Neuronal stem cell (in vitro differentiated cells): ENCODE data around the gene CHST11. TPM values are rescaled to one million over a fixed set of nuclear protein-coding genes. Genes with fewer than 3 reads are reported as not detected.

Experiments used
- DNase-seq: peaks from one replicate; pipeline ENCODE4 v3.0.0-alpha.2; 2013; ENCODE audit warnings: low spot score
- H2AFZ ChIP-seq: one replicate; pipeline ENCODE4 v1.6.1; 2013; ENCODE audit warnings: mild to moderate bottlenecking, low read length, inconsistent platforms
- H2AK5ac ChIP-seq: 2 replicates; pipeline ENCODE4 v1.6.1; 2013; ENCODE audit warnings: low read depth, mild to moderate bottlenecking, inconsistent platforms, low read length, moderate library complexity, mixed read lengths
- H2BK120ac ChIP-seq: 2 replicates; pipeline ENCODE4 v1.6.1; 2013; ENCODE audit warnings: low read depth, mild to moderate bottlenecking, inconsistent platforms, low read length, moderate library complexity, mixed read lengths
- H2BK12ac ChIP-seq: one replicate; pipeline ENCODE4 v1.6.1; 2013; ENCODE audit warnings: low read length, inconsistent platforms
- H2BK15ac ChIP-seq: 2 replicates; pipeline ENCODE4 v1.6.1; 2013; ENCODE audit warnings: mild to moderate bottlenecking, low read length, inconsistent platforms, mixed read lengths
- H2BK5ac ChIP-seq: one replicate; pipeline ENCODE4 v1.6.1; 2013; ENCODE audit warnings: inconsistent platforms, mild to moderate bottlenecking, low read length, moderate library complexity
- H3K14ac ChIP-seq: one replicate; pipeline ENCODE4 v1.6.1; 2013; ENCODE audit warnings: low read length, inconsistent platforms
- H3K18ac ChIP-seq: 2 replicates; pipeline ENCODE4 v1.6.1; 2013; ENCODE audit warnings: low read length, inconsistent platforms
- H3K23ac ChIP-seq: 2 replicates; pipeline ENCODE4 v1.6.1; 2013; ENCODE audit warnings: low read depth, mild to moderate bottlenecking, mixed read lengths, low read length, inconsistent platforms; ENCODE audit not compliant: poor library complexity
- H3K27ac ChIP-seq: replicated peaks from 3 replicates; pipeline ENCODE4 v1.5.1; 2013; ENCODE audit warnings: low read length, inconsistent platforms
- H3K27me3 ChIP-seq, 3 experiments: 2 replicates each; pipeline ENCODE4 v1.6.1; 2013; ENCODE audit warnings: low read length in 3 of 3, mild to moderate bottlenecking in 2 of 3, inconsistent platforms in 1 of 3, low read depth in 1 of 3, mixed read lengths in 1 of 3, moderate library complexity in 1 of 3; ENCODE audit not compliant: control insufficient read depth in 3 of 3, insufficient read depth in 3 of 3
- H3K36me3 ChIP-seq, 2 donors: replicated peaks in 1 of 2; 2 replicates each; pipeline ENCODE4 v1.6.1; 2013; ENCODE audit warnings: low read length in 2 of 2; ENCODE audit not compliant: control insufficient read depth in 2 of 2, insufficient read depth in 2 of 2
- H3K4ac ChIP-seq: 2 replicates; pipeline ENCODE4 v1.6.1; 2013; ENCODE audit warnings: inconsistent platforms, mild to moderate bottlenecking, low read length, moderate library complexity
- H3K4me1 ChIP-seq, 2 donors: 1 replicate in 1 of 2; 2 replicates in 1 of 2; pipeline ENCODE4 v1.6.1; 2013; ENCODE audit warnings: low read length in 2 of 2, low read depth in 1 of 2; ENCODE audit not compliant: control insufficient read depth in 2 of 2, insufficient read depth in 1 of 2
- H3K4me2 ChIP-seq: one replicate; pipeline ENCODE4 v1.6.1; 2013; ENCODE audit warnings: mild to moderate bottlenecking, low read length, inconsistent platforms; ENCODE audit not compliant: insufficient read depth, poor library complexity, severe bottlenecking
- H3K4me3 ChIP-seq, 2 donors: 2 replicates each; pipeline ENCODE4 v1.5.1; 2013; ENCODE audit warnings: low read length in 2 of 2, mild to moderate bottlenecking in 2 of 2, inconsistent platforms in 1 of 2, moderate library complexity in 1 of 2
- H3K79me1 ChIP-seq: one replicate; pipeline ENCODE4 v1.6.1; 2013; ENCODE audit warnings: low read depth, mild to moderate bottlenecking, inconsistent platforms, low read length, moderate library complexity
- H3K9ac ChIP-seq: one replicate; pipeline ENCODE4 v1.6.1; 2013; ENCODE audit warnings: mild to moderate bottlenecking, low read depth, low read length, inconsistent platforms; ENCODE audit not compliant: poor library complexity
- H3K9me3 ChIP-seq, 2 donors: replicated peaks in 1 of 2; 2 replicates each; pipeline versions ENCODE3 to v1.6.1; 2013; ENCODE audit warnings: low read length in 2 of 2, mild to moderate bottlenecking in 2 of 2, inconsistent platforms in 1 of 2, low read depth in 1 of 2, mixed read lengths in 1 of 2, moderate library complexity in 1 of 2; ENCODE audit not compliant: control insufficient read depth in 2 of 2, insufficient read depth in 1 of 2
- H4K8ac ChIP-seq: one replicate; pipeline ENCODE4 v1.6.1; 2013; ENCODE audit warnings: low read depth, mild to moderate bottlenecking, inconsistent platforms, low read length, moderate library complexity
- H4K91ac ChIP-seq: one replicate; pipeline ENCODE4 v1.6.1; 2013; ENCODE audit warnings: low read length, low read depth, mild to moderate bottlenecking, inconsistent platforms; ENCODE audit not compliant: poor library complexity
- WGBS, 2 donors: extraction: QIAGEN DNeasy Blood & Tissue Kit; methylation state at CpG; one replicate each; pipeline ENCODE4 v1.1.7; 2013; ENCODE audit warnings: missing lambda C conversion rate in 2 of 2, mixed read lengths in 1 of 2; ENCODE audit not compliant: insufficient read length in 2 of 2, insufficient replicate concordance in 1 of 2; ENCODE audit errors: extremely low coverage in 2 of 2; 5-methylcytosine and 5-hydroxymethylcytosine counted together
- polyA plus RNA-seq, 2 experiments: library from polyadenylated mRNA; stranded (reverse); fragments of 200-250 nt; gene quantifications; one replicate each; pipeline ENCODE4 v1.2.3, GENCODE V29; 2013

CHST11 gene
- polyA plus RNA-seq (2013, experiment 1 of 2): 7.7 TPM
- 7.7 TPM for polyA plus RNA-seq (2013, experiment 2 of 2)

DNA sequence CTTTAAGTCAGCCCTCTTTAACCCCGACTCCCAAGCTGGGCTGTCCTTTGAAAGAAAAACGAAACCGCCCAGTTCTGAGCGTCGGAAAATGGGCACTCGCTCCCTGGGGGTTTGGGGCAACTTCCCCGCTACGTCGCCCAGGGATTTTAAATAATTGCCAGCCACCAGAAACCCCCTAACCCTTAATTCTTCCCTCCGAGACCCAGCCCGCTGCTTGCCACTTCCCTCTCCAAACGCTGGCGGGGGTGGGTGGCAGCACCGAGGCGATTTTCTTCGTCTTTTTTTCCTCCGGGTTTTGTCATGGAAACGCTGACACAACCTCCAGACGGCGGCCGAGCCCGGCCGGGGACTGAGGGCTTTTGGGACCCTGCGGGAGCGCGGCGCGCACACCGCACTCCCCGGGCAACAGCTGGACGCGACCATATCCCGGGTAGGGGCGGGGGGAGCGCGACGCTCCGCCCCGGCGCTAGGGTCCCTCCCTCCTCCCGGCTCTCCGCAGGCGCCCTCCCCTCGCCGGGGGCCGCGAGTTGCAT lies at the start of gene CHST11:
Gene CHST11 (plus strand): TSS at position 532 of the 533 bp plus-strand sequence.
- Histone ChIP-seq H3K4me2 (peak within 1 kb of the TSS; percentile 94), H4K91ac (no peak within 1 kb of the TSS), H3K14ac (peak within 1 kb of the TSS; percentile 90)

DNA sequence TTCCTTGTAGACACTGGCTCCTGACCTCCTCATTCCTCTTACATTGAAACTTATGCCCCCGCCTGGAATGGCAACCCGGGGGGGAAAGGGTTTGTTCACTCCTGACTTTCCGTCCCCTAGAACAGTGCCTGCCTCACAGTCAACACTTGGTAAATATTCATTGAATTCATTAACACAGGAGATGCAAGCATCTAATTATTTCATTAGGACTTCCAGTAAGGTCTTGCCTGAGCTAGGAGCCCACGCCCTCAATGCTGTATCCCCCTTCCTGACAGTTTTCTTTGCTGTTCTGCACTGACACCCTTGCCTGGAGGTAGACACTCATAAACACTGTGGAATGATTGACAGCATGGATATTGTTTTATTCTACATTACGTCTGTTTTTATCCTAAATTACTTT lies 49.3 kb upstream of the CHST11 start:
- Histone ChIP-seq H3K9me3 (peaks cover 0 to 3% of the 10 kb centered on the region in 2 donors), H2BK15ac (no peak overlapping the region), H2AFZ (no peak overlapping the region), H3K27ac (no peak overlapping the region), H3K14ac (no peak overlapping the region), H3K4me1 (no peaks in the 10 kb centered on the region), H3K9ac (no peak overlapping the region), H2BK120ac (no peak overlapping the region), H3K18ac (no peak overlapping the region), H2BK12ac (no peak overlapping the region), H2AK5ac (no peak overlapping the region), H3K4me2 (no peak overlapping the region), H3K79me1 (no peaks in the 10 kb centered on the region), H3K4me3 (no peak overlapping the region), H4K8ac (no peak overlapping the region), H2BK5ac (no peak overlapping the region), H3K36me3 (no peaks in the 10 kb centered on the region), H4K91ac (no peak overlapping the region), H3K4ac (no peak overlapping the region), H3K23ac (no peak overlapping the region), H3K27me3 (no peaks in the 10 kb centered on the region)
- WGBS, 2 donors: no CpG with 5 or more reads among the region's 5 CpGs
- DNase-seq: no peak

More for the DNA sequence above, at the start of gene CHST11:
- H3K9me3 ChIP-seq: no peaks in the 10 kb centered on the region
- H2BK5ac ChIP-seq: peak within 1 kb of the TSS; percentile 67
- H2AK5ac ChIP-seq: peak within 1 kb of the TSS; percentile 66
- H4K8ac ChIP-seq: no peak within 1 kb of the TSS
- H2AFZ ChIP-seq: peak within 1 kb of the TSS; percentile 98
- peak; percentile 92 for DNase-seq
- peak within 1 kb of the TSS; percentile 95 for H3K23ac ChIP-seq
- no CpG with 5 or more reads among the region's 47 CpGs for WGBS, 2 donors
- peak within 1 kb of the TSS; percentile 81 to 96 for H3K4me3 ChIP-seq
- H3K18ac ChIP-seq: peak within 1 kb of the TSS; percentile 97
- peaks cover 9 to 14% of the 10 kb centered on the region in 2 donors for H3K4me1 ChIP-seq
- H3K79me1 ChIP-seq: peaks cover 3% of the 10 kb centered on the region
- peak within 1 kb of the TSS; percentile 77 for H2BK15ac ChIP-seq
- no peak within 1 kb of the TSS for H2BK12ac ChIP-seq
- peak within 1 kb of the TSS; percentile 48 for H2BK120ac ChIP-seq
- peaks cover 0 to 22% (median 5%) of the 10 kb centered on the region in 3 experiments for H3K27me3 ChIP-seq
- H3K9ac ChIP-seq: peak within 1 kb of the TSS; percentile 98
- H3K4ac ChIP-seq: no peak within 1 kb of the TSS
- no peaks in the 10 kb centered on the region for H3K36me3 ChIP-seq
- peak within 1 kb of the TSS; percentile 90 for H3K27ac ChIP-seq

DNA sequence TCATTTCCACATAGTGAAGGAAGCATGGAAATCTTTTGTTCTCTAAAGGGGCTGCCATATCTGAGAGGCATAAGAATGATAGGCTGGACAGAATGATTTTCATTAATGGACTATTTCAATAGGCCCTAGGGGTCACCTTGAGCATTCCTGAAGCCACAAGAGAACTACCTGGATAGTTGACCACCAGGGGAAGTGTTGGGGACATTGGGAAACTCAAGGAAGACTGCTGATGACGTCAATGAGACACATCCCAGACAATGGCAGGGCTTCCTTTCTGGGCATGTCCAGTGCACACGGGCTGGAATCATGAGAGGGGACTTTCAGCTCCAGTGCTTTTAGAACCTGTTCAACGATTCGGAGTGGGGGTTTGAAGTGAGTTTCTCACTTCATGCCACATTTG lies 48.8 kb upstream of the CHST11 start:
- H3K9ac ChIP-seq: no peak overlapping the region
- H3K36me3 ChIP-seq: no peaks in the 10 kb centered on the region
- no peaks in the 10 kb centered on the region for H3K4me1 ChIP-seq
- no peak overlapping the region for H2AFZ ChIP-seq
- H2BK12ac ChIP-seq: no peak overlapping the region
- no peak overlapping the region for H2BK5ac ChIP-seq
- no peak overlapping the region for H4K8ac ChIP-seq
- no peak overlapping the region for H3K23ac ChIP-seq
- no peaks in the 10 kb centered on the region for H3K79me1 ChIP-seq
- H3K4me2 ChIP-seq: no peak overlapping the region
- DNase-seq: no peak
- no peak overlapping the region for H2BK15ac ChIP-seq
- H4K91ac ChIP-seq: no peak overlapping the region
- H3K4ac ChIP-seq: no peak overlapping the region
- peaks cover 0 to 3% of the 10 kb centered on the region in 2 donors for H3K9me3 ChIP-seq
- no peak overlapping the region for H3K14ac ChIP-seq
- WGBS, 2 donors: no CpG with 5 or more reads among the region's 4 CpGs
- H3K18ac ChIP-seq: no peak overlapping the region
- no peak overlapping the region for H3K27ac ChIP-seq
- no peaks in the 10 kb centered on the region for H3K27me3 ChIP-seq
- H2BK120ac ChIP-seq: no peak overlapping the region
- no peak overlapping the region for H3K4me3 ChIP-seq
- no peak overlapping the region for H2AK5ac ChIP-seq

DNA sequence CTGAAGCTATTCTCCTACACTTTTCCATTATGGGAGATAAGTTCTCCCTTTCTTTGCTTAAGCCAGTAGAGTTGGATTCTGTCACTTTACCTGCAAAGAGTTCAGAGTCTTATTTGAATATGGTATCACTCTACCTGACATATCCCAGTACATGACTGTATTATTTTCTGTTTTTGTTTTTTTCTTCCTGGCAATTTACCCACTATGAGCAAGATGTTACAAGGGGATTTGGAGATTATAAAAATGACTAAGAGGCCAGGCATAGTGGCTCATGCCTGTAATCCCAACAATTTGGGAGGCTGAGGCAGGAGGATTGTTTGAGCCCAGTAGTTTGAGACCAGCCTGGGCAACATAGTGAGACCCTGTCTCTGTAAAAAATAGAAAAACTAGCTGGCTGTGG lies 46.4 kb upstream of the CHST11 start:
- Histone ChIP-seq H2BK5ac (no peak overlapping the region), H3K27me3 (peaks cover 0 to 2% (median 0%) of the 10 kb centered on the region in 3 experiments), H2BK12ac (no peak overlapping the region), H2AFZ (no peak overlapping the region), H3K23ac (no peak overlapping the region), H3K4ac (no peak overlapping the region), H3K9ac (no peak overlapping the region), H3K14ac (no peak overlapping the region), H3K36me3 (no peaks in the 10 kb centered on the region), H2BK120ac (no peak overlapping the region), H3K4me3 (no peak overlapping the region), H3K9me3 (peaks cover 0 to 3% of the 10 kb centered on the region in 2 donors), H3K27ac (no peak overlapping the region), H4K8ac (no peak overlapping the region), H2AK5ac (no peak overlapping the region), H3K4me2 (no peak overlapping the region), H3K18ac (no peak overlapping the region), H4K91ac (no peak overlapping the region), H3K79me1 (no peaks in the 10 kb centered on the region), H2BK15ac (no peak overlapping the region), H3K4me1 (peaks cover 0 to 4% of the 10 kb centered on the region in 2 donors)
- no peak for DNase-seq
